Testis (tissue), 2 donors: ENCODE measurements around the gene DUS2.

Experiments
- POLR2A ChIP-seq: fragments of 450-650 bp; IDR thresholded peaks from one replicate; pipeline ENCODE4 v1.6.1; 2017; ENCODE audit warnings: antibody characterized with exemption, mild to moderate bottlenecking, moderate library complexity
- TF ChIP-seq, protein P1 (sequence below), 3 experiments: fragments of 450-650 bp in 2 of 3; fragments of 200-600 bp in 1 of 3; sonication (generic) in 1 of 3; IDR thresholded peaks; one replicate each; pipeline ENCODE4 v1.5.1; 2016 to 2019; ENCODE audit warnings: antibody characterized with exemption in 3 of 3, mild to moderate bottlenecking in 2 of 3, moderate library complexity in 1 of 3

- TF ChIP-seq, protein P1, sequence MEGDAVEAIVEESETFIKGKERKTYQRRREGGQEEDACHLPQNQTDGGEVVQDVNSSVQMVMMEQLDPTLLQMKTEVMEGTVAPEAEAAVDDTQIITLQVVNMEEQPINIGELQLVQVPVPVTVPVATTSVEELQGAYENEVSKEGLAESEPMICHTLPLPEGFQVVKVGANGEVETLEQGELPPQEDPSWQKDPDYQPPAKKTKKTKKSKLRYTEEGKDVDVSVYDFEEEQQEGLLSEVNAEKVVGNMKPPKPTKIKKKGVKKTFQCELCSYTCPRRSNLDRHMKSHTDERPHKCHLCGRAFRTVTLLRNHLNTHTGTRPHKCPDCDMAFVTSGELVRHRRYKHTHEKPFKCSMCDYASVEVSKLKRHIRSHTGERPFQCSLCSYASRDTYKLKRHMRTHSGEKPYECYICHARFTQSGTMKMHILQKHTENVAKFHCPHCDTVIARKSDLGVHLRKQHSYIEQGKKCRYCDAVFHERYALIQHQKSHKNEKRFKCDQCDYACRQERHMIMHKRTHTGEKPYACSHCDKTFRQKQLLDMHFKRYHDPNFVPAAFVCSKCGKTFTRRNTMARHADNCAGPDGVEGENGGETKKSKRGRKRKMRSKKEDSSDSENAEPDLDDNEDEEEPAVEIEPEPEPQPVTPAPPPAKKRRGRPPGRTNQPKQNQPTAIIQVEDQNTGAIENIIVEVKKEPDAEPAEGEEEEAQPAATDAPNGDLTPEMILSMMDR (IDR thresholded peaks at IDR 0.05), result no peak
- no peak for TF ChIP-seq POLR2A
Observed at GRCh38 chr16:68070806-68071517, 47.9 kb downstream of the DUS2 start.
